Ovary (tissue), 9 donors: ENCODE data around the gene ATP2B3. TPM values are rescaled to one million over a fixed set of nuclear protein-coding genes. Genes with fewer than 3 reads are reported as not detected.

Experiments
- DNase-seq, 5 donors: peaks; one replicate each; pipeline ENCODE4 v3.0.0-alpha.2; 2019 to 2020
- H3K27ac ChIP-seq, 2 donors: fragments of 200-600 bp; one replicate each; pipeline versions ENCODE4 v1.5.1 to v1.8.0; 2019 to 2022
- H3K27me3 ChIP-seq: fragments of 200-600 bp; one replicate; pipeline ENCODE4 v1.8.0; 2022
- H3K36me3 ChIP-seq: fragments of 200-600 bp; sonication (generic); one replicate; pipeline ENCODE4 v1.5.1; 2019
- H3K4me1 ChIP-seq: one replicate; pipeline ENCODE4 v1.8.1; 2013; ENCODE audit warnings: mild to moderate bottlenecking, moderate library complexity; ENCODE audit not compliant: insufficient read depth
- H3K4me3 ChIP-seq: fragments of 200-600 bp; sonication (generic); one replicate; pipeline ENCODE4 v1.5.1; 2017
- H3K9me3 ChIP-seq, 2 donors: fragments of 200-600 bp in 1 of 2; sonication (generic) in 1 of 2; one replicate each; pipeline versions ENCODE4 v1.5.1 to v1.8.1; 2013 to 2019; ENCODE audit warnings: mild to moderate bottlenecking in 1 of 2, moderate library complexity in 1 of 2
- CTCF ChIP-seq, 3 donors: fragments of 450-650 bp in 2 of 3; fragments of 200-600 bp in 1 of 3; IDR thresholded peaks; one replicate each; pipeline versions ENCODE4 v1.5.1 to v1.8.0; 2016 to 2022; ENCODE audit warnings: antibody characterized with exemption in 3 of 3, mild to moderate bottlenecking in 1 of 3
- EP300 ChIP-seq: sonication (generic); formaldehyde crosslinking; IDR thresholded peaks from one replicate; pipeline ENCODE4 v1.6.1; 2017; ENCODE audit warnings: antibody characterized with exemption
- POLR2A ChIP-seq: fragments of 450-650 bp; IDR thresholded peaks from one replicate; pipeline ENCODE4 v1.6.1; 2017; ENCODE audit warnings: antibody characterized with exemption, mild to moderate bottlenecking, moderate library complexity
- WGBS, 3 donors: extraction: QIAGEN DNeasy Blood & Tissue Kit in 1 of 3; methylation state at CpG; one replicate each; pipeline versions ENCODE4 v1.1.5 to v1.1.7; 2013 to 2017; 5-methylcytosine and 5-hydroxymethylcytosine counted together
- intact Hi-C, 4 donors: fragments of 100-400 bp; cut with DNase I; formaldehyde crosslinking; loops; one replicate each; pipeline versions ENCODE4 v1.11.0 to v1.15.1; 2022 to 2023
- polyA plus RNA-seq, 2 donors: library from polyadenylated mRNA; stranded (reverse); fragments of 200-250 nt in 1 of 2; fragments of 350-450 nt in 1 of 2; fragmentation: Illumina TruSeq in 1 of 2; extraction: RNeasy Lipid Tissue Mini Kit (QIAGEN cat#74804) in 1 of 2; gene quantifications; one replicate each; pipeline ENCODE4 v1.2.3, GENCODE V29; 2013 to 2014
- total RNA-seq, 7 donors: library from RNA; depleted of rRNA in 2 of 7; stranded (reverse); fragments of >200 nt in 2 of 7; fragmentation: NEBNext Ultra II Directional in 3 of 7; extraction: Animal tissue kit (Norgen Biotek cat#: 25700) in 3 of 7; gene quantifications; one replicate each; pipeline versions ENCODE4 v1.1.0 to v1.2.4, GENCODE V29; 2016 to 2023
- donor health status: DM: no; HTN: no; CAD: no; lungs with moderate emphysema.
- donor health status: DM: no; HTN: no; CAD: no.
- donor health status: Bipolar disorder and iron deficiency.
- donor health status: DM: yes; HTN: yes; CAD: no.
- donor health status: DM: no; HTN: no; CAD: no.
- donor health status: DM: yes; HTN: yes; CAD: no.

ATP2B3 gene
- total and polyA plus RNA-seq, 9 donors, result 0.01 to 1.6 (median 0.25) TPM; not detected in 5

- no peak for TF ChIP-seq EP300
- no peak for TF ChIP-seq POLR2A
- no peak for TF ChIP-seq CTCF (IDR thresholded peaks at IDR 0.05)
- DNase-seq, result no peak
- H3K9me3 ChIP-seq, result no peaks in the 10 kb centered on the region
- WGBS, 3 donors, result 65 to 76% (median 75%) methylated on average over 12 of the region's 12 CpGs
- H3K4me1 ChIP-seq, result no peaks in the 10 kb centered on the region
- H3K27ac ChIP-seq, result no peak overlapping the region
- H3K27me3 ChIP-seq, result no peaks in the 10 kb centered on the region
- H3K4me3 ChIP-seq, result no peak overlapping the region
- no peaks in the 10 kb centered on the region for H3K36me3 ChIP-seq
- intact Hi-C loops, result no loop called here
Observed at GRCh38 chrX:153494061-153494460, 23.4 kb upstream of the ATP2B3 start.

- 36 to 44% (median 39%) methylated on average over 38 to 41 of the region's 41 CpGs for WGBS, 3 donors
- peak; percentile 43 to 69 (median 62) for DNase-seq
- Histone ChIP-seq H3K27ac (no peak within 1 kb of the TSS), H3K36me3 (no peaks in the 10 kb centered on the region), H3K27me3 (no peaks in the 10 kb centered on the region), H3K4me1 (no peaks in the 10 kb centered on the region), H3K4me3 (peak within 1 kb of the TSS; percentile 7), H3K9me3 (no peaks in the 10 kb centered on the region)
- TF ChIP-seq CTCF (IDR thresholded peaks at IDR 0.05) (peak; percentile 17 to 45 (median 35)), POLR2A (no peak), EP300 (no peak)
- intact Hi-C loops, result no loop called here
Observed at GRCh38 chrX:153494541-153495361, 22.7 kb upstream of the ATP2B3 start, which contains the start of gene BGN. BGN (plus strand) TSS chrX:153494980; CDS start chrX:153504632, 9,652 bp downstream.

GRCh38 chrX:153495362-153495751, 22.1 kb upstream of the ATP2B3 start:
- intact Hi-C loops, result no loop called here
- peak in 4 of 5 donors; percentile 54 to 63 (median 57) for DNase-seq
- Histone ChIP-seq H3K9me3 (no peaks in the 10 kb centered on the region), H3K36me3 (no peaks in the 10 kb centered on the region), H3K27ac (no peak overlapping the region), H3K4me1 (no peaks in the 10 kb centered on the region), H3K27me3 (no peaks in the 10 kb centered on the region), H3K4me3 (no peak overlapping the region)
- 30 to 57% (median 41%) methylated on average over 17 of the region's 17 CpGs for WGBS, 3 donors
- TF ChIP-seq CTCF (IDR thresholded peaks at IDR 0.05) (no peak), EP300 (no peak), POLR2A (no peak)

- intact Hi-C loops, result no loop called here
- WGBS, 3 donors, result 55 to 72% (median 64%) methylated on average over 18 of the region's 18 CpGs
- no peaks in the 10 kb centered on the region for H3K4me1 ChIP-seq
- no peak overlapping the region for H3K27ac ChIP-seq
- no peaks in the 10 kb centered on the region for H3K9me3 ChIP-seq
- no peak for DNase-seq
- H3K27me3 ChIP-seq, result no peaks in the 10 kb centered on the region
- TF ChIP-seq CTCF (IDR thresholded peaks at IDR 0.05) (no peak), EP300 (no peak), POLR2A (no peak)
- H3K4me3 ChIP-seq, result no peak overlapping the region
- H3K36me3 ChIP-seq, result no peaks in the 10 kb centered on the region
Observed at GRCh38 chrX:153495903-153496589, 21.4 kb upstream of the ATP2B3 start.
